HG02938 (cell line): ENCODE data around the gene SLC27A1.
"Not testable (repeated sequence)": the region's sequence is repeated elsewhere in the genome, so short reads cannot be mapped to it uniquely, and the experiment has no call there.

ENCODE experiments used
- ATAC-seq: cut with Tn5 transposase; IDR thresholded peaks from one replicate; pipeline ENCODE4 v1.9.1; 2021; ENCODE audit warnings: mild to moderate bottlenecking, moderate library complexity; ENCODE audit not compliant: unreplicated experiment

The SLC27A1 gene

DNA sequence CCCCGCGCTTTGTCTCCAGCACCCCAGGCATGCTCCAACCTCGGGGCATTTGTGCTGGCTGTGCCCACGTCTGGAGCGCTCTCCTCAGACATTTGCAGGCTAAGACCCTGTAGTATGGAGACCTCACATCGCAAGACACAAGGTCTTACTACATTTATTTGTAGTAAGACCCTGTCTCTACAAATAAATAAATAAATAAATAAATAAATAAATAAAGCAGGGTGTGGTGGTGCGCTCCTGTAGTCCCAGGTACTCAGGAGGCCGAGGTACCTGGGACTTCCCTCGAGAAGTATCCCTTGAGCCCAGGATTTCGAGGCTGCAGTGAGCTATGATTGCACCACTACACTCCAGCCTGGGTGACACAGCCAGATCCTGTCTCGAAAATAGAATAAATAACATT is 14.2 kb upstream of the SLC27A1 start:
- ATAC-seq: no peak

DNA sequence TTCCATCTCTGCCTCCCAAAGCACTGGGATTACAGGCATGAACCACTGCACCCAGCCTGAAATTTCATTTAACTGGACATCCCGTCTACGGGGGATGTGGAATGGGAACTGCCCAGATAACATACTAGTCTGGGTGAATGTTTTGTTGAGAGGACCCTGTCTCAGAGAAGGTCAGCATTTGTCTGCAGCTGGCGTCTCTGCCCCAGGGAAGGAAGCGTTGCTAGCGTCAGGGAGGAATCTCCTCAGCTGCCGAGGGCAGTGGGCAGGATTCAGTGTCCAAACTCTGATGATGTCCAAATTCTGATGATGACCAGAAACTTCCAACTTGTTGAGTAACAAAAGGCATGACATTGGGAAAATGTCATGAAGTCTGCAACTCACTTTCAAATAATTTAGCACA is 12.7 kb upstream of the SLC27A1 start:
- no peak for ATAC-seq

DNA sequence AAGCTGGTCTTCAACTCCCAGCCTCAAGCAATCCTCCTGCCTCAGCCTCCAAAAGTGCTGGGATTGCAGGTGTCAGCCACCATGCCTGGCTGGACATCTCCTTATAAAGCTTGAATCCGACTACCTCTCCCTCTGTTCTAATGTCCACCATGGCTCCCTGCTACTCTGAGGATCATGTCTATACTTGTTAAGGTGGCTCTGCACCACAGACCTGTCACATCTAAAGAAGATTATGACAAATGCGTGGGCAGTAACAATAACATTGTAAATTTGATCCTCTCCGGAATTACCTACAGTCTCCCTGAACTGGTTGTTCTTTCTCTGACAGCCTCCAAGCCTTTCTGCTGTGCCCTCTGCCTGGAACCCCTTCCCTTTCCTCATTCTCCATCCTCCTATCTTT is 11.4 kb upstream of the SLC27A1 start:
- no peak for ATAC-seq

DNA sequence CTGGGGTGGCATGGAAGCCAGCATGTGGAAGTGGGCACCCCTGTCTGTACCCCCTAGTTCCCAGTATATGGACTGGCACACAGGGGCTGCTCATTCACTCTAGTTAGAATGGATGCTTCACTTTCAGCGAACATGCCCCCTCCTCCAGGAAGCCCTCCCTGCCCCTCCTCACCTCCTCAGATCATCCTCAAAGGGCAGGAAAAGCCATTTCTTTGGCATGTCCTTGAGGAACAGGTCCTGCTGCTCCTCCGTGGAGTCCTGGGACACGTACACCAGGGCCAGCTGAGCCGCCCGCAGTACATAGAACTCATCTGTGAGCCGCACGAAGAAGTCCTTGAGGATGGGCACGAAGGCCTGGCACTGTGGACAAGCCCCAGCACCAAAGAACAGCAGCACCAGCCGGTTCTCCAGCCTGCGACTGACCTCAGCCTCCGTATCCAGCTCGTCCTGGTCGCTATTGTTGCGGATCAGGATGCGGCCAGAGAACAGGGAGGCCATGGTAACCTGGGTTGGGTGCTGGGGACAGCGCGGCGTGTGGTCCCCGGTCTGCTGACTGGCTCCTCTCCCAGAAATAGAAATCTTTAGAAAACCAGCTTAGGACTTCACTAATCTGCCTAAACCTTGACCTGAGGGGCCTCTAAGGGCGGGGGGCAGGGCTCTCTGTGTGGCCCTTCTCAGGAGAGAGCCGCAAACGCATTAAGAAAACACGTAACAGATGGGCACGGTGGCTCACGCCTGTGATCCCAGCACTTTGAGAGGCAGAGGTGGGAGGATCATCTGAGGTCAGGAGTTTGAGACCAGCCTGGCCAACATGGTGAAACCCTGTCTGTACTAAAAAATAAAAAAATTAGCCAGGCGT is 9.7 kb upstream of the SLC27A1 start, which contains the start of gene NXNL1:
TSS of gene NXNL1 (minus strand) at position 555 of the 859 bp plus-strand sequence. CDS start at position 498, 57 bp downstream.
- no peak for ATAC-seq

DNA sequence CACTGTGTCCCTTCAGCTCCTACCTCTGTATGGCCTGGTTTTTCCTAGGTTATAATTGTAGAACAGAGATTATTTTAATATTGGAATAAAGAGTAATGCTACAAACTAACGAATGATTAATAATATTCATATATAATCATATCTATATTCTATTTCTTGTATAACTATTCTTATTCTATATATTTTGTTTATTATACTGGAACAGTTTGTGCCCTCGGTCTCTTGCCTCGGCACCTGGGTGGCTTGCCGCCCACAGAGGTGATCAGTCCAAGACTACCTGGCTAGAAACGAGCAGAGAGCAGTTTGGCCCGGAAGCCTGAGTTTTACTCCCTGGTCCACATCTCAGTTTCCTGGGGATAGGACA is 3.9 kb upstream of the SLC27A1 start:
- ATAC-seq: no peak

DNA sequence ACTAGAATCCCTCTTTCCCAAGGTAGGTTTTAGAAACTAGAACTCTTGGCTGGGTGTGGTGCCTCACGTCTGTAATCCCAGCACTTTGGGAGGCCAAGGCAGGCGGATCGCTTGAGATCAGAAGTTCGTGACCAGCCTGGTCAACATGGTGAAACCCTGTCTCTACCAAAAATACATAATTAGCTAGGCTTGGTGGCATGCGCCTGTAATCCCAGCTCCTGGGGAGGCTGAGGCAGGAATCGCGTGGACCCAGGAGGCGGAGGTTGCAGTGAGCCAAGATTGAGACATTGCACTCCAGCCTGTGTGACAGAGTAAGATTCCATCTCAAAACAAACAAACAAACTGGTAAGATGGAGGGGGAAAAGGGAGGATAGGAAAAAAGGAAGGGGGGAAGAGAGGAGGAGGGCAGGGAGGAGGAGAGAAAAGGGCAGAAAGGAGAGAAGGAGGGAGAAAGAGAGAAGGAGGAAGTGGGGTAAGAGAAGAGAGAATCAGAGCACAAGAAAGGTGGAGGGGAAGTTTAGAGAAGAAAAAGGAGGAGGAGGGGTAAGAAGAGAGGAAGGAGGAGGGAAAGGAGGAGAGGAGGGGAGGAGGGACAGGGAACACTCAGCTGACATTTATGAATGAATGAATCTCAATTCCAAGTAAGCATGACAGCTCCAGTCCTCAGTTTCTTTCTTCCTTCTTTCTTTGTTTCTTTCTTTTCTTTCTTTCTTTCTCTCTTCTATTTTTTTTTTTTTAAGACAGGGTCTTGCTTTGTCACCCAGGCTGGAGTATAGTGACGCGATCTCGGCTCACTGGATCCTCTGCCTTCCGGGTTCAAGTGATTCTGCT is 2.6 kb upstream of the SLC27A1 start:
- ATAC-seq: no peak

DNA sequence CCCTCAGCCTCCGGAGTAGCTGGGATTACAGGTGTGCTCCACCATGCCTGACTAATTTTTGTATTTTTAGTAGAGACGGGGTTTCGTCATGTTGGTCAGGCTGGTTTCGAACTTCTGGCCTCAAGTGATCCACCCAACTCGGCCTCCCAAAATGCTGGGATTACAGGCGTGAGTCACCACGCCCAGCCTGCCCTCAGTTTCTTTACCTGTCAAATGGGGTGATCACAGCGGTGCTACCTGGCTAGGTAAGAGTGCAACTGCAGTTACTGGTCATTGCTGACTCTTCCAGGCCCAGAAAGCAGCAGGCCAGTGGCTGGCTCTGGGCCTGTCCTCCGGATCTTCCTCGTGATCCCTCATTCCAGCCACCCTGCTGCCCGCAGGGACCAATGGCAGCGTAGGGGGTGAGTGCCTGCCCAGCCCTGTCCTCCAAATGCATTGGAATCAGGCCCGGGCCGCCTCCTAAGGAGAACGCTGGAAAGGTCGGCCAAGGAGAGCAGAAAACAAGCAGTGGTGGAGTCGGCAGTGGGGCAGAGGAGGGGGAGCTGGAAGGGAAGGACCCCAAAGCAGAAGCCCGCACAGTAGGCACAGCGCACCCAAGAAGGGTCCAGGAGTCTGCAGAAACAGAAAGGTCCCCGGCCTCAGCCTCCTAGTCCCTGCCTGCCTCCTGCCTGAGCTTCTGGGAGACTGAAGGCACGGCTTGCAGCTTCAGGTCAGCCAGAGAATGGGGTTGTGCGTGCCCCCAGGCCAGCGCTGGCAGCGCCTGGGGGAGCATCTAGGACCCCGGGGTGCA is 1.8 kb upstream of the SLC27A1 start:
- no peak for ATAC-seq

DNA sequence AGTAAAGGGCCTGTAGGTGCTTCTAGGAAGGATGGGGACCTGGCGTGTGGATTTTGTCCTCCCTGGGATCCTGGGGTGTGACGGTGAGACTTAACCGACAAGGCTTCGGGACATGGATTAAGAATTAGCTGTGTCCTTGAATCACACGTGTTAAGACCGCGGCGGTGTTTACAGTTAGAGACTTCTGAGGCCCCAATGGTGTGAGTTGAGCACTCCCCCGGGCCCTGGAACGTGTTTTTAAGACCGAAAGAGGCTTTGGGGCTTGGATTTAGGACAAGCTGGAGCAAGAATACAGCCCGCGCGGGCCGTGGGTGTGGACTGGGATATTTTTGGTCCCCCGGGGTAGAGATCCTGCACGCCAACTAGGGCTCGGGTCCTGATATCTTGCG is 1.2 kb upstream of the SLC27A1 start:
- ATAC-seq: no peak

DNA sequence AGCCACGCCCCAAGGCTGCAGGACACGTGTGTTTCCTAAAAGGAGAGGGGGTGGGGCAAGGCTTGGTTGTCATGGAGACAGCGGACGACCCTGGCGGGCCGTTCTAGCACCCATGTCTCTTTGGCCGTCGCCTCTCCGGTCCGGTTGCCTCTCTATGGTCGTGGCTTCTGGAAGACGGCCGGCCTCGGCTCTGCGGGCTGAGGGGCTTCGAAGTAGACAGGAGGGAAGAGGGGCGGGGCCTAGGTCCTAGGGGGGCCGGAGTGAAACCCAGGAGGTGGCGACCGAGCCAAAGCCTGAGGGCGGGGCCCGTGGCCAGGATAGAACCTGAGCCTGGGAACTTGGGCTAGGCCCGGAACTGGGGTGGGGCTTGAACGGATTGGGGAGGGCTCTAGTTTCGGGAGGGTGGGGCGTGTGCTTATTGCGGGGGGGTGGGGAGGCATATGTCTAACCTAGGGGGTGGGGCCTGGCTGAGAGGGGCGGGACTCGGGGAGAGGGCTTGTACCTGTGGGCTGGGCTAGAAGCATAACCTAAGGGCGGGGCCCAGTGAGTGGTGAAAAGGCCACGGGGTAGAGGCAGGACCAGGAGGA is 750 bp upstream of the SLC27A1 start:
- ATAC-seq: peak; percentile 39

DNA sequence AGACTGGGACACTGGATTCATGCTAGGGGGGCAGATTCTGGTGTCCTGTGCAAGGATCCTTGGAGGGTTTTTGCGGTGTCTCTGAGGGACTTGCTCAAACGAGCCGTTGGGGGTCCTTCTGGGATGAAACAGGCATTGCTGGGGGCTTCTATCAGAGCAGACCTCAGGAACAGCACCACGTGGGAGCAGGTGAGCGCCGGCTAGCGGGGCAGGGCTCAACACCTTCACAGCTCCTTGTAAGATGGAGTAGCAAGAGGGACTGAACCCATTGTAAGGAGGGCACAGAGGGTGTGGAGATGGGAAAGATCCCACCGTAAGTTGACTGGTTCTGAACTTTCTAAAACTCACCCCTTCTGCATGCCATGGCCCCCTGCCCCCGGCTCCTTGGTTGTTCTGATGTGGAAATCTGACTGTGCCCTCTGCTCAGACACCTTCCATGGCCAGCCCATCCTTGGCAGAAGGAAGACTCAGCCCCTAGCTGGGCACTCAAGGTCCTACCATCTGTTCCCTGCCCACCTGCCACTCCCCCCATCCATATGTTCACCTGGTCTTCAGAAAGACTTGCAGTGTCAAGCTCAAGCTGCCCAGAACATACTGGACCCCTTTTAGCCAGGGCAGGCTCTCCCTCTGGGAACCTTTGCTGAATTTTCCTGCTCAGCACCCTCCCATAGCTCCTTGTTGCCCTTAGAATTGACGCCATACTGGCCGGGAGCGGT is 1.2 kb downstream of the SLC27A1 start:
- no peak for ATAC-seq

DNA sequence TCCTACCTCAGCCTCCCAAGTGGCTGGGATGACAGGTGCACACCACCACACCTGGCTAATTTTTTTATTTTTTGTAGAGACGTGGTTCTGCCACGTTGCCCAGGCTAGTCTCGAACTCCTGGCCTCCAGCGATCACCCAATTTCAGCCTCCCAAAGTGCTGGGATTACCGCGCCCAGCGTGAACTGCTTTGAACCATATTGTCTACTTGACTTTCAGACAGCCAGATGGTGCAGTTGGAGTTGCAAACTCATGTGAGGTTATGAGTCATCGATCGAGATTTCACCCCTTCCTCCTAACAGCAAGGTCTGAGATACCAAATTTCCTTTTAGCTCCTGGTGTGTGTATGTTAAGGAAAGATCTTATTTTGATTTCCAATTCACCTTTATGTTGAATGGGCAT is 2.7 kb downstream of the SLC27A1 start:
- no peak for ATAC-seq

DNA sequence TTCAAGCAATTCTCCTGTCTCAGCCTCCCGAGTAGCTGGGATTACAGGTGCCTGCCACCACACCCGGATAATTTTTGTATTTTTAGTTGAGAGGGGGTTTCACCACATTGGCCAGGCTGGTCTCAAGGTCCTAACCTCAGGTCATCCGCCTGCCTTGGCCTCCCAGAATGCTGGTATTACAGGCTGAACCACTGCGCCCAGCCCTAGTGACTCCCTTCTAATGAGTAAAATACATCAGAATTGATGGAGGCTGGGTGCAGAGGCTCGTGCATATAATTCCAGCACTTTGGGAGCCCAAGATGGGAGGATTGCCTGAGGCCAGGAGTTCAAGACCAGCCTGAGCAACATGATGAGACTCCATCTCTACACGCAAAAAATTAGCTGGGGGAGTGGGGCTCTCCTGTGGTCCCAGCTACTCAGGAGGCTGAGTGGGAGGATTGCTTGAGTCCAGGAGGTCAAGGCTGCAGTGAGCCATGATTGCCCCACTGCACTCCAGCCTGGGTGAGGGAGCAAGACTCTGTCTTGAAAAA is 4.8 kb downstream of the SLC27A1 start:
- not testable (repeated sequence) for ATAC-seq

DNA sequence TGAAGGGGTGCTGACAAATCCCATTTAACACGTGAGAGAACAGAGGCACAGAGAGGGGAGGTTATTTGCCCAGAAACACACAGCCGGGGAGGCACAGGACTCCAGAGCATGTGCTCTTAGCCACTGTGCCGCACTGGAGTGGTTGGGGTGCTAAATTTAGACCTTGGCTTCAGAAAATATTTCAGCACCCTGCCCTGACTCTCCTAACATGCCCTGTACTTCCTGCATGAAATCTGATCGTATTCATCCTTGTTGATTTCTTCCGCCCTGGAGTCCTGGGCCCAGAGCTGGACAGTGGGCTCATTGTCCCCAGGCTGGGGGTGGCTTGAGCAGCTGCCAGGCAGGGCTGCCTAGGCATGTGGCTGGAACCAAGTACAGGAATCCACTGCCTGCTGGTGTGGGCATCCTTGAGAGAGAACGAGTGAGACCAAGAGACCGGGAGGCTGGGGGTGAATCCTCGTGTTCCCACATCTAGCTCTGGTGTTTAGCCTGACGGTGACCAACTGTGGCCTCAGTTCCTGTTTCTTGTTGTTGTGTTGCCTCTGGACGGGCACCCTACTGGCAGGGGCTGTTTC is 5.3 kb downstream of the SLC27A1 start:
- ATAC-seq: no peak

DNA sequence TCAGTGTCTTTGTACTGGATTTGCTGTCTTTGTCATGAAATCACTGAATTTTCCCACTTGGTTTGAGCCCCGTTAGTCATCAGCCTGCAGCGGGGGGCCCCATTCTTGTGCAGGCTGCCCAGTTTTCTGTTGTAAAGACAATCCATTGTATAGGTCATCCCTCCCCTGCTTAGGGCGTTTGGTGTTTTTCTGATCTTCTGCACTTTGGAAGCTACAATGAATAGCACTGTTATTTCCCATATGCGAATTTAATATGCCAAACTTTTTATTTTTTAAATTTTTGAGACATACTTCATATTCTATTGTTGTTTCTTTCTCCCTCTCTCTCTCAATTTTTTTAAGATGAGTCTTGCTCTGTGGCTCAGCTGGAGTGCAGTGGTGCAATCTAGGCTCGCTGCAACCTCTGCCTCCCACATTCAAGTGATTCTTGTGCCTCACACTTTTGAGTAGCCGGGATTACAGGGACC is 9.0 kb downstream of the SLC27A1 start:
- ATAC-seq: no peak

DNA sequence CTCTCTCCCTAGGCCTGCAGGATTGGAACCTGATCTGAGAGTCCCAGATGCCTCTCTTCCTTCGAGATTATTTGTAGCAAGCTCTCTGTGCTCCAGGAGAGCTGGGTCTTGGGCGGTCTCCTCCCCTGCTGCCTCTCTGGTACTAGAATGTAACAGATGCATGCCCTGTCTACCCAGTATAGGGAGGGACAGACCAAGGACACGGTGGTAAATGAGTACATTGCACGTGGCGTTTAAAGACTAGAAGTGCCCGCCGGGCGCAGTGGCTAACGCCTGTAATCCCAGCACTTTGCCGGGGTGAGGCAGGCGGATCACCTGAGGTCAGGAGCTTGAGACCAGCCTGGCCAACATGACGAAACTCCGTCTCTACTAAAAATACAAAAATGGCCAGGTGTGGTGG is 11.7 kb downstream of the SLC27A1 start:
- ATAC-seq: no peak

DNA sequence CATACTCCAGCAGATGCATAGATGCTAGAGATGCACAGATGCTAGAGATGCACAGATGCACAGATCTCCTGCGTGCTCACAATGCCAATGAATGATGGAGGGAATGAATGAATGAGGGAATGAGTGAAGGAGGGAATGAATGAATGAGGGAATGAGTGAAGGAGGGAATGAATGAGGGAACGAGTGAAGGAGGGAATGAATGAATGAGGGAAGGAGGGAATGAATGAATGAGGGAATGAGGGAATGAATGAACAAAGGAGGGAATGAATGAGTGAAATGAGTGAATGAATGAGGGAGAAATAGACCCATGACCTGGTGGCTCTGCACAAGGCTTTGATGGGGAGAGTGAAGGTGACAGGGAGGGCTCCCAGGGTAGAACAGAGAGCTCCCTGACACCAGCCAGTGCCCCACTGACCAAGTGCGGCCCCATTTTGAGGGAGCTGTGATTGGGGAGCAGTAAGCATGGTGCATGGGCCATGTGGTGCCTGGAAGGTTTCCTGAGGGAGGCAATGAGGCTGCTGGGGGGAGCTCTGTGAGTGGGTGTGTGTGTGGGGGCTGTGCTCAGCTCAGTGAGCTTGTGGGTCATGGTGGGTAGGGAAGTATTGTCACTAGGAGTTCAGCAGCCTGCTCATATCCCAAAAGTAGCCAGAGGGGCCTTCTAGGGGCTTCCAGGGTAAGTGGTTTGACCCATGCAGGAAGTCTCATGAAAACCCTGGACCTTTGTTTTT is 12.7 kb downstream of the SLC27A1 start:
- no peak for ATAC-seq

DNA sequence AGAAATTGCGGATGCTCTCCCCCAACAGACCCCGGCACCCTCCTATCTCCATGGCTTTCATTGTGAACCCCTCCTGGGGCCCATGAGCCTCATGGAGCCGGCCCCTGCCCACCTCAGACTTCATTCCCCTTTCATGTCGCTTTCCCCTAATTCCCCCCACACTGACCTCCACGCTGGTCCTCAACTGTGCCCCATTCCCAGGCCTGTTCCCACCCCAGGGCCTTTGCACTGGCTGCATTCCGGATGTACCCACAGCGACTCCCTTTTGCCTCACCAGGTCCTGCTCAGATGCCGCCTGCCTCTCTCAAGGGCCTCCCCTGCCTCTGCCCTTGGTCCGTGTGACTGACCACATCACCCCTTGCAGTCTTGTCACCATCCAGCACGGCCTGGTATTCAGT is 13.3 kb downstream of the SLC27A1 start:
- no peak for ATAC-seq

DNA sequence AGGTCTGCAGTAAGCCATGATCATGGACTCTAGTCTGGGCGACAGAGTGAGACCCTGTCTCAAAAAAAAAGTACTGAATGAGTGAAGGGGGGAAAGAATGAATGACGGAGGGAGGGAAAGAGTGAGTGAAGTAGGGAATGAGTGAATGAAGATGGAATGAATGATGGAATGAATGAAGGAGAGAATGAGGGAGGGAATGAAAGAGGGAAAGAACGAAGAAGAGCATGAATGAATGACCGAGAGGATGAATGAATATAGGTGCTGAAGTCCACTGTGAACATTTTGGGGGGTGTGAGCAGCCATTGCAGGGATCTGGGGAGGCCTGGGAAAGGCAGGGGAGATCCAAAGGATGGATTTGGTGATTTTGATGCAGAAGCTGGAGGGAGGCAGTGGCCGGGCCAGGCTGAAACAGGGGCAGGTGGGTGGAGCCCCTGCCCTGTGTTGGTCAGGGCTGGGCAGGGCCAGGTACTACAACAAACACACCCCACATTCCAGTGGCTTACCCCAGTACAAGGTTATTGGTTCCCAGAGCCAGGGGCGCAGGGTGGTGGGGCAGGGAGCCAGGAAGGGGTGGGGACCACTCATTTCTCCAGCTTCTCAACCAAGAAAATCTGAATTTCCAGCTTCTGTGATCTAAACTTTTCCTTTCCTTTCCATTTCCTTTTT is 14.3 kb downstream of the SLC27A1 start:
- no peak for ATAC-seq
